Ishikawa (cell line): ENCODE measurements around the gene SCYGR7.

Experiments used
- CEBPB ChIP-seq: IDR thresholded peaks from 2 replicates; pipeline ENCODE4 v1.6.1; 2012
- CREB1 ChIP-seq: IDR thresholded peaks from 2 replicates; pipeline ENCODE4 v1.6.1; 2012; ENCODE audit warnings: low read depth
- EP300 ChIP-seq: IDR thresholded peaks from 2 replicates; pipeline ENCODE4 v1.6.1; 2012; ENCODE audit warnings: borderline replicate concordance
- MAX ChIP-seq: IDR thresholded peaks from 2 replicates; pipeline ENCODE4 v1.6.1; 2012
- NFIC ChIP-seq: IDR thresholded peaks from 2 replicates; pipeline ENCODE4 v1.6.1; 2012
- RAD21 ChIP-seq: IDR thresholded peaks from 2 replicates; pipeline ENCODE4 v1.6.1; 2012; ENCODE audit warnings: low read depth
- REST ChIP-seq: IDR thresholded peaks from 2 replicates; pipeline ENCODE4 v1.6.1; 2012; ENCODE audit warnings: low read depth, mild to moderate bottlenecking
- TAF1 ChIP-seq: IDR thresholded peaks from 2 replicates; pipeline ENCODE4 v1.6.1; 2012; ENCODE audit warnings: low read depth, mild to moderate bottlenecking
- YY1 ChIP-seq: IDR thresholded peaks from 2 replicates; pipeline ENCODE4 v1.6.1; 2012; ENCODE audit warnings: low read depth

DNA sequence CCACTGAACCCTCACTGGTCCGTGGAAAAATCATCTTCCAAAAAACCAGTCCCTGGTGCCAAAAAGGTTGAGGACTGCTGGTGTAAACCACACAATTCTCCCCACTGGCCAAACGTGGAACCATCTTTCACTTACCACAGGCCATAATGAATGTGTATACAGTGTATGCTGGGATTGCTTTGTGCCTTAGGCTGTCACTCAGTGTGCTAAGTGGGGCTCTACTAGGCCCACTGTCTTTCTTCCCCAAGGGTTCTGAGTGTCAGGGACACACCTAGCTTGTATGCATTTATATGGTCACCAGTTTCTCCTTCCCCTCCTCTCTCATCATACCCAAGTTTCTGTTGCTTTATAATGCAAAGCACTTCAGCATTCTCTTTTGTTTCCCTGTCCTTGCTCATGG lies 44.8 kb downstream of the SCYGR7 start:
- no peak for TF ChIP-seq EP300
- no peak for TF ChIP-seq MAX
- TF ChIP-seq CREB1: no peak
- TF ChIP-seq YY1: no peak
- no peak for TF ChIP-seq TAF1
- no peak for TF ChIP-seq NFIC
- TF ChIP-seq RAD21: no peak
- no peak for TF ChIP-seq CEBPB
- no peak for TF ChIP-seq REST
